Osteoblast (primary cell): ENCODE results near the gene SUN1. TPM values are rescaled to one million over a fixed set of nuclear protein-coding genes. Genes with fewer than 3 reads are reported as not detected.
A peak's percentile ranks its signal among the peaks of the same experiment; 100 is the strongest.

ENCODE experiments used
- DNase-seq: peaks from one replicate; pipeline ENCODE4 v3.0.0; 2011; ENCODE audit warnings: low spot score, mixed read lengths; ENCODE audit not compliant: insufficient read length; ENCODE audit errors: missing footprints
- H2AFZ ChIP-seq: 2 replicates; pipeline ENCODE4 v1.6.0; 2011; ENCODE audit warnings: mild to moderate bottlenecking, low read length
- H3K27ac ChIP-seq: 2 replicates; pipeline ENCODE4 v1.5.1; 2011; ENCODE audit warnings: mild to moderate bottlenecking, low read depth, low read length, moderate library complexity
- H3K27me3 ChIP-seq: 2 replicates; pipeline ENCODE4 v1.6.0; 2012; ENCODE audit warnings: mild to moderate bottlenecking, control low read depth, inconsistent platforms, low read length, moderate library complexity; ENCODE audit not compliant: insufficient read depth
- H3K36me3 ChIP-seq: 2 replicates; pipeline ENCODE4 v1.5.1; 2011; ENCODE audit warnings: mild to moderate bottlenecking, low read length, control low read depth, moderate library complexity; ENCODE audit not compliant: insufficient read depth
- H3K4me1 ChIP-seq: 2 replicates; pipeline ENCODE4 v1.5.1; 2011; ENCODE audit warnings: mild to moderate bottlenecking, low read length, control low read depth, moderate library complexity; ENCODE audit not compliant: insufficient read depth
- H3K4me2 ChIP-seq: 2 replicates; pipeline ENCODE4 v1.6.0; 2011; ENCODE audit warnings: mild to moderate bottlenecking, low read length; ENCODE audit not compliant: insufficient read depth
- H3K4me3 ChIP-seq: fragments of 200-600 bp; sonication (generic); 3 replicates; pipeline ENCODE4 v1.5.1; 2012; ENCODE audit warnings: mild to moderate bottlenecking, low read length, inconsistent platforms; ENCODE audit not compliant: insufficient read depth
- H3K79me2 ChIP-seq: 2 replicates; pipeline ENCODE4 v1.6.0; 2012; ENCODE audit warnings: mild to moderate bottlenecking, low read length, control low read depth, inconsistent platforms; ENCODE audit not compliant: insufficient read depth
- H3K9me3 ChIP-seq: 2 replicates; pipeline ENCODE4 v1.5.1; 2011; ENCODE audit warnings: low read depth, low read length, control low read depth
- H4K20me1 ChIP-seq: 2 replicates; pipeline ENCODE4 v1.6.0; 2012; ENCODE audit warnings: mild to moderate bottlenecking, low read length, control low read depth; ENCODE audit not compliant: insufficient read depth
- CTCF ChIP-seq: IDR thresholded peaks from 2 replicates; pipeline ENCODE4 v1.5.1; 2011; ENCODE audit warnings: mild to moderate bottlenecking, low read depth, low read length, moderate library complexity; ENCODE audit errors: extremely low read depth
- total RNA-seq: library from RNA; depleted of rRNA; stranded (reverse); fragments of >200 nt; gene quantifications from 2 replicates; pipeline ENCODE4 v1.2.3, GENCODE V29; 2012

Gene SUN1
- total RNA-seq, 1 donor = 126 TPM

DNA sequence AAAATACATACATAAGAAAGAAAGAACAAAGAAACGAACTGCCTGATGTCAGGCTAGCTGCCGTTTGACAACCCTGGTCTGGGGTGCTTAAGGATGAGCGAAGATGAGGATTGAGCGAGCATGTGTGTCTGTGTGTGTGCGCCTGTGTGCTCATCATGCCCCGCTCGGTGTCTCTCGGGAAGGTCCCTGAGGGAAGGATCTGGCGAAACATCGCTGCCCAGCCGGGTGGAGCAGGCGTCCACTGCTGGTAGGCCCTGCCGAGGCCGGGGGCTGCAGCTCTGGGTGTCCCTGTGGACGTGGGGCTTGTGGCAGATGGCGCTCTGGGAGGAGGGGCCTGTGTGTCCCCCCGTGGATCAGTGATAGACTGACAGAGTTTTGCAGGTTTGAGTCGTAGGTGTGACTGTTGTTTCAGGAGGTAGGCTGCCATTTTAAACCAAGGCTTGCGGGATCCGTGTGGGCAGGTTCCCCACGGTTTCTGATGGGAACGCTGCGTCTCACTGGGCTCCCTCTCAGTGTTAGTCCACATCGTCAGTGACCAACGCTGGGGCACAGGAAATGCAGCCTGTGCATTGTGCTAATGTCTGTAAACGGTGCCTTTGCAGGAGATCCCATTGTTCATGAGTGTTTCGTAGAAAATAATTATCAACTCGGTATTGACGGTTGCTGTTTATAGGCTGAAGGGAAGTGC is 5.9 kb upstream of the SUN1 start:
- peaks cover 11% of the 10 kb centered on the region for H3K4me1 ChIP-seq
- H4K20me1 ChIP-seq = peaks cover 29% of the 10 kb centered on the region
- peaks cover 92% of the 10 kb centered on the region for H3K79me2 ChIP-seq
- H3K4me3 ChIP-seq = no peak overlapping the region
- no peaks in the 10 kb centered on the region for H3K9me3 ChIP-seq
- no peak overlapping the region for H3K4me2 ChIP-seq
- no peak overlapping the region for H2AFZ ChIP-seq
- DNase-seq = peak; percentile 27
- H3K27me3 ChIP-seq = no peaks in the 10 kb centered on the region
- peaks cover 7% of the 10 kb centered on the region for H3K36me3 ChIP-seq
- H3K27ac ChIP-seq = peak overlapping the region; percentile 70
- TF ChIP-seq CTCF = no peak

GRCh38 chr7:828793-829561 is 3.3 kb upstream of the SUN1 start:
- peaks cover 10% of the 10 kb centered on the region for H4K20me1 ChIP-seq
- H3K4me1 ChIP-seq = peaks cover 26% of the 10 kb centered on the region
- H3K79me2 ChIP-seq = peaks cover 88% of the 10 kb centered on the region
- H3K4me3 ChIP-seq = no peak overlapping the region
- no peak overlapping the region for H2AFZ ChIP-seq
- H3K9me3 ChIP-seq = no peaks in the 10 kb centered on the region
- no peak overlapping the region for H3K4me2 ChIP-seq
- peaks cover 6% of the 10 kb centered on the region for H3K36me3 ChIP-seq
- no peak for TF ChIP-seq CTCF
- no peak overlapping the region for H3K27ac ChIP-seq
- peak; percentile 30 for DNase-seq
- no peaks in the 10 kb centered on the region for H3K27me3 ChIP-seq

DNA sequence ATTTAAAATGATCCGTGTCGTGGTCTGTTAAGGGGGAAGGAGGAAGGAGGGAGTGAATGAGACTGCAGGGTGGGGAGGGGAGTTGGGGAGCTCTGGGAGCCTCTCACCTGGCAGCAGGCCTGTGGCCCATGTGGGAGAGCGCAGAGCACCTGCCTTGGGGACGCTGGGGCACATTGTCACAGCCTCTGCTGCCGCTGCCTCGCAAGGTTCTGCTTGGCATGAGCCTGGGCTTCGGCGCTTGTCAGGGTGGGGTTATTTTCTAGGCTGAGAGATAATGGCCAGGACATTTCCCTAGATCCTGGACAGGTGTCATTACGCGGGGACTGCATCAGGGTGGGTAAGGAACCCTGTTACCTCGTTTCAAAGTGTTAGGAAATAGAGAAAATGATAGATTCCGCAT is 2.2 kb upstream of the SUN1 start:
- H3K4me2 ChIP-seq = no peak overlapping the region
- H3K4me3 ChIP-seq = no peak overlapping the region
- H3K27ac ChIP-seq = peak overlapping the region; percentile 98
- H4K20me1 ChIP-seq = peaks cover 10% of the 10 kb centered on the region
- no peak for DNase-seq
- H3K27me3 ChIP-seq = no peaks in the 10 kb centered on the region
- H3K4me1 ChIP-seq = peaks cover 26% of the 10 kb centered on the region
- no peak for TF ChIP-seq CTCF
- H3K79me2 ChIP-seq = peaks cover 89% of the 10 kb centered on the region
- peaks cover 8% of the 10 kb centered on the region for H3K36me3 ChIP-seq
- H3K9me3 ChIP-seq = no peaks in the 10 kb centered on the region
- no peak overlapping the region for H2AFZ ChIP-seq

DNA sequence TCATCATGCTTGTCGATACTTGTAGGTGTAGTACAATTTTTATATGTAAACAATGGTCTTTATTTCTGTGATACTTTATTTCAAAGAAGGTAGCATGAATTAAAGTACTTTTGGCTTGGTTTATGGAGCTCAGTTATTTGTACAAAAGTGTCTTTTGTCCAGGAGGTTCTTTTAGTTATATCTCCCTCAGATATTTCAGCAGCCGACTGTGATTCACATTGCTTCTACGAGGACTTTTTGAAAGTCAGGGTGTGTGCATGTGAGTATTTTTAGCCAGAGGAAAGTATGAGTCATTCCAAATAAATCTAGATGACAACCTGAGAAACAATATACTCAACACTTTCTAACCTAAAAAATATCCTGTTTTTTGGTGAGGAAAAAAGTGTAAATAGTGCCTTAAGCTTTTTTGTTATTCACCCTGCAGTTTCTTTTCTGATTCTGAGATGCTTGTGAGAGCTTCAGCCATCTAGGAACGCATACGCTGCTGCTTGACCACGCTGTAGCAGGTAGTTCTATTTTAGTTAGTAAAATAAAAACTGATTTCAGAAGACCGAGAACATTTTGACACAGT is 595 bp upstream of the SUN1 start:
- peaks cover 20% of the 10 kb centered on the region for H3K4me1 ChIP-seq
- peaks cover 10% of the 10 kb centered on the region for H4K20me1 ChIP-seq

More for the DNA sequence above, 595 bp upstream of the SUN1 start:
- H3K36me3 ChIP-seq = peaks cover 9% of the 10 kb centered on the region
- peak overlapping the region; percentile 98 for H3K27ac ChIP-seq
- no peaks in the 10 kb centered on the region for H3K9me3 ChIP-seq
- H3K27me3 ChIP-seq = no peaks in the 10 kb centered on the region
- H3K4me2 ChIP-seq = peak overlapping the region; percentile 81
- peak; percentile 94 for DNase-seq
- peak overlapping the region; percentile 49 for H3K4me3 ChIP-seq
- no peak for TF ChIP-seq CTCF
- no peak overlapping the region for H2AFZ ChIP-seq
- peaks cover 93% of the 10 kb centered on the region for H3K79me2 ChIP-seq
